H9 (cell line): ENCODE results near the gene DCT. TPM values are rescaled to one million over a fixed set of nuclear protein-coding genes. Genes with fewer than 3 reads are reported as not detected.

Experiments
- DNase-seq: peaks from one replicate; pipeline ENCODE4 v3.0.0-alpha.2; 2017
- H2AFZ ChIP-seq: one replicate; pipeline ENCODE4 v1.6.1; 2013; ENCODE audit warnings: mild to moderate bottlenecking, low read length, control low read depth, moderate library complexity
- H2AK5ac ChIP-seq: 2 replicates; pipeline ENCODE4 v1.6.1; 2013; ENCODE audit warnings: low read length, control low read depth, mixed read lengths; ENCODE audit not compliant: insufficient read length
- H2BK120ac ChIP-seq: one replicate; pipeline ENCODE4 v1.6.1; 2013; ENCODE audit warnings: low read depth, mild to moderate bottlenecking, low read length, control low read depth, inconsistent platforms; ENCODE audit not compliant: poor library complexity, severe bottlenecking
- H2BK12ac ChIP-seq: 2 replicates; pipeline ENCODE4 v1.6.1; 2013; ENCODE audit warnings: low read length, control low read depth, mixed read lengths, low read depth; ENCODE audit not compliant: insufficient read length
- H2BK15ac ChIP-seq: 2 replicates; pipeline ENCODE4 v1.6.1; 2013; ENCODE audit warnings: low read depth, low read length, control low read depth
- H2BK20ac ChIP-seq: one replicate; pipeline ENCODE4 v1.6.1; 2013; ENCODE audit warnings: low read depth, mild to moderate bottlenecking, low read length, control low read depth, inconsistent platforms; ENCODE audit not compliant: poor library complexity, severe bottlenecking
- H2BK5ac ChIP-seq: 2 replicates; pipeline ENCODE4 v1.6.1; 2013; ENCODE audit warnings: low read length, control low read depth, mixed read lengths; ENCODE audit not compliant: insufficient read length
- H3K14ac ChIP-seq: 2 replicates; pipeline ENCODE4 v1.6.1; 2013; ENCODE audit warnings: low read length, control low read depth; ENCODE audit not compliant: insufficient read depth
- H3K18ac ChIP-seq: 2 replicates; pipeline ENCODE4 v1.6.1; 2013; ENCODE audit warnings: low read depth, mild to moderate bottlenecking, mixed read lengths, low read length, control low read depth; ENCODE audit not compliant: insufficient read length
- H3K23ac ChIP-seq: 2 replicates; pipeline ENCODE4 v1.6.1; 2013; ENCODE audit warnings: low read length, control low read depth, mixed read lengths, low read depth; ENCODE audit not compliant: insufficient read length
- H3K23me2 ChIP-seq: 2 replicates; pipeline ENCODE4 v1.6.1; 2013; ENCODE audit warnings: low read depth, mild to moderate bottlenecking, mixed read lengths, low read length, control low read depth; ENCODE audit not compliant: insufficient read length, poor library complexity, severe bottlenecking
- H3K27ac ChIP-seq: 2 replicates; pipeline ENCODE4 v1.5.1; 2013; ENCODE audit warnings: low read length, control low read depth, mixed read lengths, low read depth; ENCODE audit not compliant: insufficient read length
- H3K27me3 ChIP-seq: 2 replicates; pipeline ENCODE4 v1.6.1; 2013; ENCODE audit warnings: low read length, control low read depth, inconsistent platforms; ENCODE audit not compliant: insufficient read depth
- H3K4ac ChIP-seq: 2 replicates; pipeline ENCODE4 v1.6.1; 2013; ENCODE audit warnings: low read depth, mild to moderate bottlenecking, control low read depth, inconsistent platforms, low read length, moderate library complexity
- H3K4me1 ChIP-seq: 2 replicates; pipeline ENCODE4 v1.6.1; 2013; ENCODE audit warnings: low read length, control low read depth, inconsistent platforms; ENCODE audit not compliant: insufficient read depth
- H3K4me2 ChIP-seq: 2 replicates; pipeline ENCODE4 v1.6.1; 2013; ENCODE audit warnings: low read length, control low read depth, mixed read lengths; ENCODE audit not compliant: insufficient read length, insufficient read depth
- H3K56ac ChIP-seq: 2 replicates; pipeline ENCODE4 v1.6.1; 2013; ENCODE audit warnings: low read depth, mild to moderate bottlenecking, mixed read lengths, low read length, control low read depth; ENCODE audit not compliant: insufficient read length
- H3K79me1 ChIP-seq: 2 replicates; pipeline ENCODE4 v1.6.1; 2013; ENCODE audit warnings: low read depth, mild to moderate bottlenecking, moderate library complexity, low read length, control low read depth, inconsistent platforms; ENCODE audit not compliant: insufficient read depth, poor library complexity, severe bottlenecking
- H3K79me2 ChIP-seq: 2 replicates; pipeline ENCODE4 v1.6.1; 2013; ENCODE audit warnings: low read length, control low read depth, inconsistent platforms; ENCODE audit not compliant: insufficient read depth
- H3K9ac ChIP-seq: 2 replicates; pipeline ENCODE4 v1.6.1; 2013; ENCODE audit warnings: low read length, control low read depth, mixed read lengths; ENCODE audit not compliant: insufficient read length; ENCODE audit errors: extremely low read depth
- H3K9me3 ChIP-seq: one replicate; pipeline ENCODE4 v1.6.1; 2013; ENCODE audit warnings: low read depth, low read length, inconsistent platforms; ENCODE audit not compliant: control insufficient read depth
- H3T11ph ChIP-seq: one replicate; pipeline ENCODE4 v1.6.1; 2013; ENCODE audit warnings: mild to moderate bottlenecking, low read length, control low read depth, inconsistent platforms
- H4K20me1 ChIP-seq: one replicate; pipeline ENCODE4 v1.6.1; 2013; ENCODE audit not compliant: control insufficient read depth, insufficient read length, insufficient read depth
- H4K5ac ChIP-seq: 2 replicates; pipeline ENCODE4 v1.6.1; 2013; ENCODE audit warnings: low read depth, mild to moderate bottlenecking, mixed read lengths, low read length, control low read depth; ENCODE audit not compliant: insufficient read length
- H4K8ac ChIP-seq: replicated peaks from 2 replicates; pipeline ENCODE4 v1.6.1; 2013; ENCODE audit warnings: low read length, control low read depth, mixed read lengths, low read depth; ENCODE audit not compliant: insufficient read length
- H4K91ac ChIP-seq: 2 replicates; pipeline ENCODE4 v1.6.1; 2013; ENCODE audit warnings: low read depth, mild to moderate bottlenecking, moderate library complexity, mixed read lengths, low read length, control low read depth; ENCODE audit not compliant: insufficient read length
- H3K27ac Mint-ChIP-seq, 3 experiments: 2 replicates in 2 of 3; 3 replicates in 1 of 3; pipeline ENCODE4 v1.8.0; 2020 to 2021; ENCODE audit warnings: mixed read lengths in 3 of 3, mild to moderate bottlenecking in 1 of 3, moderate library complexity in 1 of 3
- H3K27me3 Mint-ChIP-seq: 2 replicates; pipeline ENCODE4 v1.8.0; 2021; ENCODE audit warnings: low read depth, mild to moderate bottlenecking, moderate library complexity, mixed read lengths
- H3K36me3 Mint-ChIP-seq, 3 experiments: 2 replicates in 2 of 3; 3 replicates in 1 of 3; pipeline ENCODE4 v1.8.0; 2020 to 2021; ENCODE audit warnings: low read depth in 3 of 3, mixed read lengths in 3 of 3; ENCODE audit not compliant: insufficient read depth in 1 of 3
- H3K4me1 Mint-ChIP-seq, 2 experiments: 2 replicates each; pipeline ENCODE4 v1.8.0; 2020; ENCODE audit warnings: mixed read lengths in 2 of 2
- H3K4me3 Mint-ChIP-seq, 2 experiments: 2 replicates in 1 of 2; 3 replicates in 1 of 2; pipeline ENCODE4 v1.8.0; 2020 to 2021; ENCODE audit warnings: mild to moderate bottlenecking in 2 of 2, mixed read lengths in 2 of 2, moderate library complexity in 1 of 2
- H3K9me3 Mint-ChIP-seq, 2 experiments: 2 replicates in 1 of 2; 3 replicates in 1 of 2; pipeline ENCODE4 v1.8.0; 2020; ENCODE audit warnings: mild to moderate bottlenecking in 2 of 2, mixed read lengths in 2 of 2, moderate library complexity in 1 of 2
- WGBS: extraction: QIAGEN DNeasy Blood & Tissue Kit; methylation state at CpG from one replicate; pipeline ENCODE4 v1.1.7; 2013; ENCODE audit warnings: missing lambda C conversion rate, low lambda C conversion rate, mixed read lengths; ENCODE audit not compliant: insufficient read length; ENCODE audit errors: extremely low coverage; 5-methylcytosine and 5-hydroxymethylcytosine counted together
- total RNA-seq: library from RNA; stranded (reverse); gene quantifications from 2 replicates; pipeline ENCODE4 v1.2.1, GENCODE V29; 2021
- TF ChIP-seq, protein P1 (sequence below): fragments of 200-600 bp; sonication (generic); conservative IDR thresholded peaks from 3 replicates; pipeline ENCODE4 v1.8.0; 2021; ENCODE audit warnings: antibody characterized with exemption, mild to moderate bottlenecking

The DCT gene
- total RNA-seq, 1 experiment from 2014 or later, result not detected

DNA sequence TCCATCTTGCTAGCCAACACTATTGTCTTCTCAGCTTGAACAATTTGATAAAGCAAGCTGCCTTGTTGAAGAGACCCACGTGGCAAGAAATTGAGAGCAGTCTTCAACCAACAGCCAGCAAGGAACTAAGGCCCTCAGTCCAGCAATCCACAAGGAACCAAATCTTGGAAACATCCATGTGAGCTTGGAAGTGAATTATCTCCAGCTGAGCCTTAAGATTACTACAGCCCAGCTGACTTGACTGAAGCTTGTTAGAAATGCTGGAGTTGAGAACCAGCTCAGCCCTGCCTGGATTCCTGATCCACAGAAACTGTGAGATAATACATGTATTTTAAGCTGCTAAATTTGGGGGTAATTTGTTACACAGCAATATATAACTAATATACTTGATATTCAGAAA is 26.2 kb upstream of the DCT start:
- TF ChIP-seq, protein P1, sequence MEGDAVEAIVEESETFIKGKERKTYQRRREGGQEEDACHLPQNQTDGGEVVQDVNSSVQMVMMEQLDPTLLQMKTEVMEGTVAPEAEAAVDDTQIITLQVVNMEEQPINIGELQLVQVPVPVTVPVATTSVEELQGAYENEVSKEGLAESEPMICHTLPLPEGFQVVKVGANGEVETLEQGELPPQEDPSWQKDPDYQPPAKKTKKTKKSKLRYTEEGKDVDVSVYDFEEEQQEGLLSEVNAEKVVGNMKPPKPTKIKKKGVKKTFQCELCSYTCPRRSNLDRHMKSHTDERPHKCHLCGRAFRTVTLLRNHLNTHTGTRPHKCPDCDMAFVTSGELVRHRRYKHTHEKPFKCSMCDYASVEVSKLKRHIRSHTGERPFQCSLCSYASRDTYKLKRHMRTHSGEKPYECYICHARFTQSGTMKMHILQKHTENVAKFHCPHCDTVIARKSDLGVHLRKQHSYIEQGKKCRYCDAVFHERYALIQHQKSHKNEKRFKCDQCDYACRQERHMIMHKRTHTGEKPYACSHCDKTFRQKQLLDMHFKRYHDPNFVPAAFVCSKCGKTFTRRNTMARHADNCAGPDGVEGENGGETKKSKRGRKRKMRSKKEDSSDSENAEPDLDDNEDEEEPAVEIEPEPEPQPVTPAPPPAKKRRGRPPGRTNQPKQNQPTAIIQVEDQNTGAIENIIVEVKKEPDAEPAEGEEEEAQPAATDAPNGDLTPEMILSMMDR, result no peak
- Mint-ChIP-seq H3K27me3 (no peaks in the 10 kb centered on the region; the same call in none of the 2 replicates), H3K27ac (no peak overlapping the region), H3K36me3 (no peaks in the 10 kb centered on the region), H3K4me3 (no peak overlapping the region), H3K4me1 (no peaks in the 10 kb centered on the region), H3K9me3 (no peaks in the 10 kb centered on the region; a peak in 1 of 5 replicates)
- Histone ChIP-seq H3T11ph (no peak overlapping the region), H3K23me2 (no peaks in the 10 kb centered on the region), H2BK12ac (no peak overlapping the region), H3K14ac (no peak overlapping the region), H3K4me2 (no peak overlapping the region), H2BK5ac (no peak overlapping the region), H2AK5ac (no peak overlapping the region), H4K5ac (no peak overlapping the region), H3K27ac (no peak overlapping the region), H3K4me1 (no peaks in the 10 kb centered on the region), H2BK15ac (no peak overlapping the region), H4K91ac (no peak overlapping the region), H3K18ac (no peak overlapping the region), H4K8ac (no peak overlapping the region), H3K27me3 (no peaks in the 10 kb centered on the region), H3K23ac (no peak overlapping the region), H3K9me3 (no peaks in the 10 kb centered on the region), H3K79me1 (no peaks in the 10 kb centered on the region), H3K4ac (no peak overlapping the region), H3K56ac (no peak overlapping the region), H4K20me1 (no peaks in the 10 kb centered on the region), H2AFZ (no peak overlapping the region), H3K79me2 (no peaks in the 10 kb centered on the region), H3K9ac (no peak overlapping the region), H2BK20ac (no peak overlapping the region), H2BK120ac (no peak overlapping the region)
- no CpG with 5 or more reads among the region's 1 CpG for WGBS
- DNase-seq, result no peak
